GM23338 (cell line): ENCODE data around the gene PEPD. TPM values are rescaled to one million over a fixed set of nuclear protein-coding genes. Genes with fewer than 3 reads are reported as not detected.

ENCODE experiments used
- ATAC-seq: fragments of 200-7000 bp; cut with Tn5 transposase; 3 replicates; pipeline ENCODE4 v1.9.1; 2020
- DNase-seq: peaks from one replicate; pipeline ENCODE4 v3.0.0-alpha.2; 2015; ENCODE audit warnings: low spot score
- H2AFZ ChIP-seq: fragments of 200-600 bp; sonication (generic); 2 replicates; pipeline ENCODE4 v1.8.0; 2016; ENCODE audit warnings: antibody characterized with exemption, mild to moderate bottlenecking, moderate library complexity
- H3F3A ChIP-seq: fragments of 200-600 bp; sonication (generic); replicated peaks from 2 replicates; pipeline ENCODE4 v1.8.0; 2017; ENCODE audit warnings: antibody characterized with exemption, mixed run types, low read depth
- H3K27ac ChIP-seq: fragments of 200-600 bp; sonication (generic); 2 replicates; pipeline ENCODE4 v1.6.1; 2016; ENCODE audit warnings: low read depth
- H3K27me3 ChIP-seq: fragments of 200-600 bp; sonication (generic); 2 replicates; pipeline ENCODE4 v1.8.0; 2016; ENCODE audit warnings: mild to moderate bottlenecking, mixed run types, moderate library complexity; ENCODE audit not compliant: insufficient read depth
- H3K36me3 ChIP-seq: fragments of 200-600 bp; sonication (generic); 2 replicates; pipeline ENCODE4 v1.8.0; 2016; ENCODE audit warnings: mild to moderate bottlenecking; ENCODE audit not compliant: insufficient read depth
- H3K4me1 ChIP-seq: fragments of 200-600 bp; sonication (generic); 2 replicates; pipeline ENCODE4 v1.8.0; 2016; ENCODE audit warnings: mild to moderate bottlenecking, moderate library complexity; ENCODE audit not compliant: insufficient read depth
- H3K4me2 ChIP-seq: fragments of 200-600 bp; sonication (generic); 2 replicates; pipeline ENCODE4 v1.7.1; 2017; ENCODE audit warnings: mixed run types
- H3K4me3 ChIP-seq: fragments of 200-600 bp; sonication (generic); 2 replicates; pipeline ENCODE4 v1.6.1; 2016; ENCODE audit warnings: mixed run types
- H3K79me2 ChIP-seq: fragments of 200-600 bp; sonication (generic); replicated peaks from 2 replicates; pipeline ENCODE4 v1.8.0; 2017; ENCODE audit warnings: mild to moderate bottlenecking; ENCODE audit not compliant: insufficient read depth
- H3K9me2 ChIP-seq: fragments of 200-600 bp; sonication (generic); 2 replicates; pipeline ENCODE4 v1.8.0; 2017; ENCODE audit not compliant: insufficient read depth
- H4K20me1 ChIP-seq: fragments of 200-600 bp; sonication (generic); replicated peaks from 2 replicates; pipeline ENCODE4 v1.8.0; 2017; ENCODE audit warnings: mild to moderate bottlenecking; ENCODE audit not compliant: insufficient read depth
- H3K27ac Mint-ChIP-seq: 2 replicates; pipeline ENCODE4 v1.8.0; 2020; ENCODE audit warnings: inconsistent platforms, mild to moderate bottlenecking, moderate library complexity, mixed read lengths
- H3K27me3 Mint-ChIP-seq: 3 replicates; pipeline ENCODE4 v1.8.0; 2022; ENCODE audit warnings: low read depth, mild to moderate bottlenecking, moderate library complexity, mixed read lengths, inconsistent platforms; ENCODE audit not compliant: insufficient read depth, poor library complexity
- H3K36me3 Mint-ChIP-seq: 3 replicates; pipeline ENCODE4 v1.8.0; 2021; ENCODE audit warnings: low read depth, mild to moderate bottlenecking, inconsistent platforms, moderate library complexity, mixed read lengths
- H3K4me1 Mint-ChIP-seq: 3 replicates; pipeline ENCODE4 v1.8.0; 2020; ENCODE audit warnings: mild to moderate bottlenecking, inconsistent platforms, mixed read lengths
- H3K4me3 Mint-ChIP-seq: 3 replicates; pipeline ENCODE4 v1.8.0; 2021; ENCODE audit warnings: moderate library complexity, mild to moderate bottlenecking, inconsistent platforms, mixed read lengths
- H3K9me3 Mint-ChIP-seq: 3 replicates; pipeline ENCODE4 v1.8.0; 2020; ENCODE audit warnings: moderate library complexity, mild to moderate bottlenecking, inconsistent platforms, mixed read lengths
- CREB1 ChIP-seq: fragments of 250-450 bp; sonication (Bioruptor Pico); IDR thresholded peaks from 2 replicates; pipeline ENCODE4 v1.5.0; 2020; ENCODE audit warnings: low read depth, mild to moderate bottlenecking, moderate library complexity
- CTCF ChIP-seq, 2 experiments: fragments of 200-600 bp in 1 of 2; sonication (generic) in 1 of 2; conservative IDR thresholded peaks; 2 replicates each; pipeline versions ENCODE4 v1.5.1 to v1.6.1; 2016 to 2017; ENCODE audit warnings: antibody characterized with exemption in 2 of 2, low read depth in 2 of 2, mild to moderate bottlenecking in 2 of 2, moderate library complexity in 1 of 2
- ETS1 ChIP-seq: IDR thresholded peaks from 2 replicates; pipeline ENCODE4 v1.6.1; 2016; ENCODE audit warnings: antibody characterized with exemption
- EZH2 ChIP-seq: fragments of 200-600 bp; sonication (generic); IDR thresholded peaks from one replicate; pipeline ENCODE4 v1.8.0; 2017; ENCODE audit warnings: antibody characterized with exemption, mild to moderate bottlenecking, low read depth; ENCODE audit not compliant: unreplicated experiment
- JUNB ChIP-seq: IDR thresholded peaks from one replicate; pipeline ENCODE4 v1.6.1; 2016; ENCODE audit warnings: antibody characterized with exemption; ENCODE audit not compliant: unreplicated experiment
- NANOG ChIP-seq: IDR thresholded peaks from 2 replicates; pipeline ENCODE4 v1.6.1; 2016; ENCODE audit warnings: antibody characterized with exemption, borderline replicate concordance
- POLR2AphosphoS5 ChIP-seq: IDR thresholded peaks from 2 replicates; pipeline ENCODE4 v1.6.1; 2016; ENCODE audit warnings: antibody characterized with exemption, low read depth
- REST ChIP-seq: IDR thresholded peaks from one replicate; pipeline ENCODE4 v1.6.1; 2018; ENCODE audit warnings: antibody characterized with exemption; ENCODE audit not compliant: unreplicated experiment
- STAT1 ChIP-seq: IDR thresholded peaks from one replicate; pipeline ENCODE4 v1.6.1; 2016; ENCODE audit warnings: antibody characterized with exemption; ENCODE audit not compliant: unreplicated experiment
- ZNF114 ChIP-seq: fragments of 250-450 bp; sonication (Bioruptor Pico); IDR thresholded peaks from 2 replicates; pipeline ENCODE4 v1.5.0; 2020; ENCODE audit warnings: mild to moderate bottlenecking, moderate library complexity
- ZNF331 ChIP-seq: fragments of 250-450 bp; sonication (Bioruptor Pico); IDR thresholded peaks from 2 replicates; pipeline ENCODE4 v1.5.0; 2020; ENCODE audit warnings: low read depth, mild to moderate bottlenecking, moderate library complexity
- ZNF462 ChIP-seq: fragments of 250-450 bp; sonication (Bioruptor Pico); IDR thresholded peaks from 2 replicates; pipeline ENCODE4 v1.5.0; 2020; ENCODE audit warnings: mild to moderate bottlenecking, moderate library complexity
- polyA plus RNA-seq: library from polyadenylated mRNA; unstranded; fragments of >200 nt; fragmentation: Nextera tagmentation; extraction: Ambion mirVana; gene quantifications from 2 replicates; pipeline ENCODE4 v1.2.1, GENCODE V29; 2016
- total RNA-seq: library from RNA; depleted of rRNA; stranded (reverse); fragments of >200 nt; shearing (Covaris generic); gene quantifications from 2 replicates; pipeline ENCODE4 v1.2.3, GENCODE V29; 2014

The PEPD gene
- total and polyA plus RNA-seq, 2 experiments from 2014 or later: 81.7 to 89.2 TPM

GRCh38 chr19:33419788-33420130 is 101.8 kb downstream of the PEPD start:
- Mint-ChIP-seq H3K36me3 (0 out of 3 replicates have a peak, but pooled peaks cover 4% of the 10 kb centered on the region), H3K4me3 (no peak overlapping the region; the same call in 2 of the 3 replicates), H3K27me3 (peaks cover 6% of the 10 kb centered on the region), H3K27ac (no peak overlapping the region), H3K4me1 (peaks cover 16% of the 10 kb centered on the region), H3K9me3 (no peaks in the 10 kb centered on the region)
- Histone ChIP-seq H3K79me2 (no peaks in the 10 kb centered on the region), H3K4me1 (no peaks in the 10 kb centered on the region; the same call in 1 of the 2 replicates), H4K20me1 (no peaks in the 10 kb centered on the region; the same call in 1 of the 2 replicates), H3K27ac (no peak overlapping the region), H3K36me3 (no peaks in the 10 kb centered on the region), H3F3A (no peaks in the 10 kb centered on the region), H2AFZ (no peak overlapping the region), H3K4me2 (no peak overlapping the region), H3K27me3 (no peaks in the 10 kb centered on the region), H3K4me3 (no peak overlapping the region), H3K9me2 (0 out of 2 replicates have a peak, but pooled peaks cover 8% of the 10 kb centered on the region)
- ATAC-seq (peak; percentile 87), DNase-seq (peak; percentile 81)
- TF ChIP-seq ZNF462 (CRISPR knock-in tag) (no peak), REST (no peak), CTCF (conservative IDR thresholded peaks at IDR 0.05; ENCODE audit: low read depth in 2 of 2) (no peak), ETS1 (no peak), JUNB (no peak), ZNF331 (no peak), STAT1 (no peak), EZH2 (no peak), NANOG (no peak), ZNF114 (CRISPR knock-in tag) (no peak), CREB1 (CRISPR knock-in tag) (no peak), POLR2AphosphoS5 (no peak)
